ENCODE results near the gene PIKFYVE. TPM values are rescaled to one million over a fixed set of nuclear protein-coding genes. Genes with fewer than 3 reads are reported as not detected.

PIKFYVE gene
- total and polyA plus RNA-seq, 2 donors (not counting 1 experiment from before 2014, with no cell fraction given), result 23.8 to 40.1 TPM

- H4K20me1 ChIP-seq (ENCODE audit: control insufficient read depth, extremely low read depth, insufficient read depth, low read length), result no peaks in the 10 kb centered on the region
- no peak for TF ChIP-seq CTCF (conservative IDR thresholded peaks at IDR 0.05 in 1 of 2, IDR thresholded peaks at IDR 0.05 in 1 of 2; ENCODE audit: low read depth in 1 of 2, low read length in 2 of 2)
- no peak for TF ChIP-seq EZH2 (IDR thresholded peaks at IDR 0.05; ENCODE audit: low read length, missing control alignments)
- no peak overlapping the region for H3K9ac ChIP-seq (ENCODE audit: insufficient read depth, low read length)
- H3K4me3 ChIP-seq (replicated peaks in 1 of 4; ENCODE audit: control extremely low read depth in 1 of 4, insufficient read depth in 1 of 4, low read depth in 3 of 4, low read length in 4 of 4), result no peak overlapping the region
- H3K4me2 ChIP-seq (ENCODE audit: extremely low read depth, insufficient read depth, low read length), result no peak overlapping the region
- H3K27me3 ChIP-seq (ENCODE audit: control insufficient read depth, insufficient read depth, low read length), result no peaks in the 10 kb centered on the region
- no peak for DNase-seq (ENCODE audit: low read depth in 2 of 2)
- no peak overlapping the region for H2AFZ ChIP-seq (ENCODE audit: low read length)
- no peaks in the 10 kb centered on the region for H3K79me2 ChIP-seq (ENCODE audit: control insufficient read depth, insufficient read depth, low read length)
- H3K4me1 ChIP-seq (ENCODE audit: control insufficient read depth, extremely low read depth, insufficient read depth, low read length), result no peaks in the 10 kb centered on the region
- no peaks in the 10 kb centered on the region for H3K9me3 ChIP-seq (ENCODE audit: control insufficient read depth, insufficient read depth, low read depth, low read length)
- H3K36me3 ChIP-seq (ENCODE audit: control insufficient read depth, insufficient read depth, low read length), result peaks cover 1% of the 10 kb centered on the region
- no peak overlapping the region for H3K27ac ChIP-seq (ENCODE audit: insufficient read depth, low read length)
These were observed 31.3 kb upstream of the PIKFYVE start for GRCh38 chr2:208234786-208235185.

GRCh38 chr2:208235860-208236259 is 30.2 kb upstream of the PIKFYVE start:
- no peak overlapping the region for H2AFZ ChIP-seq (ENCODE audit: low read length)
- DNase-seq (ENCODE audit: low read depth in 2 of 2), result no peak
- H3K4me3 ChIP-seq (replicated peaks in 1 of 4; ENCODE audit: control extremely low read depth in 1 of 4, insufficient read depth in 1 of 4, low read depth in 3 of 4, low read length in 4 of 4), result no peak overlapping the region
- no peaks in the 10 kb centered on the region for H3K9me3 ChIP-seq (ENCODE audit: control insufficient read depth, insufficient read depth, low read depth, low read length)
- H3K27me3 ChIP-seq (ENCODE audit: control insufficient read depth, insufficient read depth, low read length), result no peaks in the 10 kb centered on the region
- H3K27ac ChIP-seq (ENCODE audit: insufficient read depth, low read length), result no peak overlapping the region
- no peaks in the 10 kb centered on the region for H3K4me1 ChIP-seq (ENCODE audit: control insufficient read depth, extremely low read depth, insufficient read depth, low read length)
- no peaks in the 10 kb centered on the region for H4K20me1 ChIP-seq (ENCODE audit: control insufficient read depth, extremely low read depth, insufficient read depth, low read length)
- H3K36me3 ChIP-seq (ENCODE audit: control insufficient read depth, insufficient read depth, low read length), result peaks cover 3% of the 10 kb centered on the region
- no peaks in the 10 kb centered on the region for H3K79me2 ChIP-seq (ENCODE audit: control insufficient read depth, insufficient read depth, low read length)
- no peak overlapping the region for H3K9ac ChIP-seq (ENCODE audit: insufficient read depth, low read length)
- TF ChIP-seq EZH2 (IDR thresholded peaks at IDR 0.05; ENCODE audit: low read length, missing control alignments), result no peak
- no peak for TF ChIP-seq CTCF (conservative IDR thresholded peaks at IDR 0.05 in 1 of 2, IDR thresholded peaks at IDR 0.05 in 1 of 2; ENCODE audit: low read depth in 1 of 2, low read length in 2 of 2)
- no peak overlapping the region for H3K4me2 ChIP-seq (ENCODE audit: extremely low read depth, insufficient read depth, low read length)

- no peaks in the 10 kb centered on the region for H3K27me3 ChIP-seq (ENCODE audit: control insufficient read depth, insufficient read depth, low read length)
- no peaks in the 10 kb centered on the region for H3K79me2 ChIP-seq (ENCODE audit: control insufficient read depth, insufficient read depth, low read length)
- no peaks in the 10 kb centered on the region for H3K9me3 ChIP-seq (ENCODE audit: control insufficient read depth, insufficient read depth, low read depth, low read length)
- no peaks in the 10 kb centered on the region for H3K4me1 ChIP-seq (ENCODE audit: control insufficient read depth, extremely low read depth, insufficient read depth, low read length)
- H3K36me3 ChIP-seq (ENCODE audit: control insufficient read depth, insufficient read depth, low read length), result peaks cover 4% of the 10 kb centered on the region
- H4K20me1 ChIP-seq (ENCODE audit: control insufficient read depth, extremely low read depth, insufficient read depth, low read length), result no peaks in the 10 kb centered on the region
- DNase-seq (ENCODE audit: low read depth in 2 of 2), result no peak
- no peak overlapping the region for H2AFZ ChIP-seq (ENCODE audit: low read length)
- TF ChIP-seq CTCF (conservative IDR thresholded peaks at IDR 0.05 in 1 of 2, IDR thresholded peaks at IDR 0.05 in 1 of 2; ENCODE audit: low read depth in 1 of 2, low read length in 2 of 2) (no peak), EZH2 (IDR thresholded peaks at IDR 0.05; ENCODE audit: low read length, missing control alignments) (no peak)
- no peak overlapping the region for H3K4me2 ChIP-seq (ENCODE audit: extremely low read depth, insufficient read depth, low read length)
- no peak overlapping the region for H3K9ac ChIP-seq (ENCODE audit: insufficient read depth, low read length)
- H3K4me3 ChIP-seq (replicated peaks in 1 of 4; ENCODE audit: control extremely low read depth in 1 of 4, insufficient read depth in 1 of 4, low read depth in 3 of 4, low read length in 4 of 4), result no peak overlapping the region
- H3K27ac ChIP-seq (ENCODE audit: insufficient read depth, low read length), result no peak overlapping the region
These were observed 26.1 kb upstream of the PIKFYVE start for GRCh38 chr2:208239770-208240493.

Data from fibroblast of lung (primary cell).